CD4-positive, alpha-beta memory T cell (primary cell): Measurements from ENCODE around the gene EFCAB9. TPM values are rescaled to one million over a fixed set of nuclear protein-coding genes. Genes with fewer than 3 reads are reported as not detected.

Experiments
- CTCF ChIA-PET: fragments of 350-600 bp; sonication (Branson Sonifier 250); formaldehyde crosslinking; loops from one replicate; lab custom pipeline; 2021; ENCODE audit warnings: inconsistent platforms; ENCODE audit not compliant: partially characterized antibody; lab: Charles Lee
- POLR2A ChIA-PET: fragments of 350-600 bp; sonication (Branson Sonifier 250); formaldehyde crosslinking; loops from one replicate; lab custom pipeline; 2021; ENCODE audit not compliant: partially characterized antibody; lab: Charles Lee
- DNase-seq, 5 donors: peaks; one replicate each; pipeline versions ENCODE4 v3.0.0 to v3.0.0-alpha.2; 2020 to 2022; ENCODE audit warnings: mixed read lengths in 1 of 5
- H3K27ac ChIP-seq: one replicate; pipeline ENCODE4 v1.7.0; 2013; ENCODE audit warnings: low read depth, low read length
- H3K27me3 ChIP-seq: 2 replicates; pipeline ENCODE4 v1.7.0; 2013; ENCODE audit warnings: mild to moderate bottlenecking, low read length, moderate library complexity; ENCODE audit not compliant: insufficient read depth
- H3K36me3 ChIP-seq: 2 replicates; pipeline ENCODE4 v1.7.0; 2013; ENCODE audit warnings: mild to moderate bottlenecking, low read length, moderate library complexity; ENCODE audit not compliant: insufficient read depth
- H3K4me1 ChIP-seq: 2 replicates; pipeline ENCODE4 v1.7.0; 2013; ENCODE audit warnings: mild to moderate bottlenecking, low read length, moderate library complexity; ENCODE audit not compliant: insufficient read depth
- H3K4me3 ChIP-seq, 2 donors: one replicate each; pipeline ENCODE4 v1.7.0; 2013; ENCODE audit warnings: low read length in 2 of 2, mild to moderate bottlenecking in 1 of 2
- H3K9me3 ChIP-seq, 2 donors: one replicate each; pipeline ENCODE4 v1.7.0; 2013; ENCODE audit warnings: low read length in 2 of 2, control low read depth in 1 of 2; ENCODE audit not compliant: control insufficient read depth in 1 of 2
- H3K27ac Mint-ChIP-seq, 7 donors: one replicate each; pipeline ENCODE4 v1.8.0; 2020 to 2021; ENCODE audit warnings: mixed read lengths in 7 of 7, mild to moderate bottlenecking in 6 of 7, inconsistent platforms in 3 of 7, moderate library complexity in 3 of 7
- H3K27me3 Mint-ChIP-seq, 2 donors: one replicate each; pipeline ENCODE4 v1.8.0; 2020 to 2021; ENCODE audit warnings: mixed read lengths in 2 of 2
- H3K36me3 Mint-ChIP-seq, 2 donors: one replicate each; pipeline ENCODE4 v1.8.0; 2020 to 2021; ENCODE audit warnings: mixed read lengths in 2 of 2, inconsistent platforms in 1 of 2, mild to moderate bottlenecking in 1 of 2
- H3K4me1 Mint-ChIP-seq, 4 donors: one replicate each; pipeline ENCODE4 v1.8.0; 2020 to 2021; ENCODE audit warnings: mixed read lengths in 4 of 4, mild to moderate bottlenecking in 1 of 4
- H3K4me3 Mint-ChIP-seq, 8 donors: one replicate each; pipeline ENCODE4 v1.8.0; 2020 to 2021; ENCODE audit warnings: mixed read lengths in 8 of 8, mild to moderate bottlenecking in 7 of 8, moderate library complexity in 6 of 8, inconsistent platforms in 3 of 8
- H3K9me3 Mint-ChIP-seq, 8 donors: one replicate each; pipeline ENCODE4 v1.8.0; 2020 to 2021; ENCODE audit warnings: mixed read lengths in 8 of 8, mild to moderate bottlenecking in 5 of 8, inconsistent platforms in 3 of 8, moderate library complexity in 1 of 8
- intact Hi-C: fragments of 100-400 bp; cut with micrococcal nuclease; formaldehyde crosslinking; loops from one replicate; pipeline ENCODE4 v1.15.1; 2023
- polyA plus RNA-seq, 2 donors: library from polyadenylated mRNA; unstranded; fragments of 300-500 nt; fragmentation: Illumina TruSeq; gene quantifications; one replicate each; pipeline ENCODE4 v1.2.3, GENCODE V29; 2021
- total RNA-seq, 2 experiments: library from RNA; stranded (reverse); gene quantifications; one replicate each; pipeline ENCODE4 v1.2.3, GENCODE V29; 2021

EFCAB9 gene
- total and polyA plus RNA-seq, 4 experiments from 2014 or later, result not detected

DNA sequence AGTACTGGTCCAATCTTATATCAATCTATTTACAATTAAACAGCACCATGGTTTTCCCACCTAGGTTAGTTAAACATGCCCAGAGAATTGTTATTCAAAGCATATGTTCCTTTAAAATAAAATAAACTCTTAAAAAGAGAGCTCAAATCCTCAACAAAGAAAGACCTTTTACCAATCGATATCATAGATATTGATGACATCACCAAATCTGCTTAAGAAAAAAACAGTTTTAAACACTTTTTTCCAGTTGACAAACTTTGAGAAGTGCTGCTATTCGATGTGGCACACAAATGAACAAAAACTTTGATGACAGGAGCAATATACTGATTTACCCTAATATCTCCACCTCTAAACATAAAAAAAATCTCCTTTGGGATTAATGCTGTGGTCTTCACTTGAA is 15.7 kb downstream of the EFCAB9 start:
- Mint-ChIP-seq H3K27ac (no peak overlapping the region), H3K4me1 (no peaks in the 10 kb centered on the region), H3K36me3 (peaks cover 22 to 23% of the 10 kb centered on the region in 2 donors), H3K27me3 (no peaks in the 10 kb centered on the region), H3K9me3 (no peaks in the 10 kb centered on the region), H3K4me3 (no peak overlapping the region)
- Histone ChIP-seq H3K4me3 (no peak overlapping the region), H3K4me1 (no peaks in the 10 kb centered on the region), H3K27me3 (no peaks in the 10 kb centered on the region), H3K36me3 (no peaks in the 10 kb centered on the region), H3K9me3 (no peaks in the 10 kb centered on the region), H3K27ac (no peak overlapping the region)
- CTCF ChIA-PET, result no interaction called here
- POLR2A ChIA-PET, result no interaction called here
- intact Hi-C loops, result no loop called here
- no peak for DNase-seq

DNA sequence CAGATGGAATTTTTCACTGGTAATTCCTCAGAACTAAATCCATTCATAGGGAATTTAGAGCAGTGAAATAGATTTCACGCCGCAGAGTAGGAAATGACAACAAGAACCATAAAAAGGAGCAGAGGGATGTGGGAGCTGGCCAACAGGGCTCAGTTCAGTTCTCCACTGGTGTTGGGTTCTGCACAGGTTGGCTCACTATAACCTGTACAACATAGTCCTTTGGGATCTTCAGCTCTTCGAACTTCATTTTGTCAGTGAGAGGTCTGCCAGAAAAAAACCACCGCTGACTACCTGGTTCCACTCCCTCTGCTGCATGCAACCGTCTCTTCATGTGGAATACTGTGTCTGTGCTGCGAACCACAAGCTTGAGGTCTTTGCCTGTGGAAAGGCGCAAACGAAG is 17.7 kb downstream of the EFCAB9 start:
- intact Hi-C loops, result no loop called here
- ChIA-PET CTCF (no interaction called here), POLR2A (no interaction called here)
- no peaks in the 10 kb centered on the region for H3K9me3 ChIP-seq
- DNase-seq, result no peak
- Mint-ChIP-seq H3K4me1 (peaks cover 0 to 1% (median 0%) of the 10 kb centered on the region in 4 donors), H3K27ac (peak overlapping the region in 3 of 7 donors; percentile 49 to 68 (median 50)), H3K36me3 (peaks cover 27 to 29% of the 10 kb centered on the region in 2 donors), H3K9me3 (no peaks in the 10 kb centered on the region), H3K4me3 (no peak overlapping the region), H3K27me3 (no peaks in the 10 kb centered on the region)
- no peaks in the 10 kb centered on the region for H3K27me3 ChIP-seq
- no peak overlapping the region for H3K27ac ChIP-seq
- H3K4me3 ChIP-seq, result no peak overlapping the region
- H3K4me1 ChIP-seq, result no peaks in the 10 kb centered on the region
- H3K36me3 ChIP-seq, result no peaks in the 10 kb centered on the region

DNA sequence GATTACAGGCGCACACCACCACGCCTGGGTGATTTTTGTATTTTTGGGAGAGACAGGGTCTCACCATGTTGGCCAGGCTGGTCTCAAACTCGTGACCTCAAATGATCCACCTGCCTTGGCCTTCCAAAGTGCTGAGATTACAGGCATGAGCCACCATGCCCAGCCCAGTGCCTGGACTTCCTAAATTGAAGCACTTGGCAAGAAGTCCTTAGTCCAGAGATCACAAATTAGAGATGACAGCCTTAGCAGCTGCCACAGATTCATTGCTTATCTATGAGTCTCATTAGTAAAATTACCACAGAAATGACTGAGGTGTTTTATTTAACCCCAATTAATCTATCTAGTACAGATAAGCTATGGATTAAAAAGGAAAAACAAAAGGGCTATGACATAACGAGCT is 19.2 kb downstream of the EFCAB9 start:
- Histone ChIP-seq H3K36me3 (no peaks in the 10 kb centered on the region), H3K4me1 (no peaks in the 10 kb centered on the region), H3K27me3 (no peaks in the 10 kb centered on the region), H3K9me3 (no peaks in the 10 kb centered on the region), H3K4me3 (no peak overlapping the region), H3K27ac (no peak overlapping the region)
- intact Hi-C loops, result no loop called here
- Mint-ChIP-seq H3K27ac (peak overlapping the region in 1 of 7 donors; percentile 1), H3K9me3 (peaks cover 0 to 4% (median 0%) of the 10 kb centered on the region in 8 donors), H3K4me1 (peaks cover 0 to 3% (median under 1%) of the 10 kb centered on the region in 4 donors), H3K27me3 (no peaks in the 10 kb centered on the region), H3K4me3 (no peak overlapping the region), H3K36me3 (peaks cover 35% of the 10 kb centered on the region in 2 donors)
- no peak for DNase-seq
- POLR2A ChIA-PET, result no interaction called here
- CTCF ChIA-PET, result no interaction called here

DNA sequence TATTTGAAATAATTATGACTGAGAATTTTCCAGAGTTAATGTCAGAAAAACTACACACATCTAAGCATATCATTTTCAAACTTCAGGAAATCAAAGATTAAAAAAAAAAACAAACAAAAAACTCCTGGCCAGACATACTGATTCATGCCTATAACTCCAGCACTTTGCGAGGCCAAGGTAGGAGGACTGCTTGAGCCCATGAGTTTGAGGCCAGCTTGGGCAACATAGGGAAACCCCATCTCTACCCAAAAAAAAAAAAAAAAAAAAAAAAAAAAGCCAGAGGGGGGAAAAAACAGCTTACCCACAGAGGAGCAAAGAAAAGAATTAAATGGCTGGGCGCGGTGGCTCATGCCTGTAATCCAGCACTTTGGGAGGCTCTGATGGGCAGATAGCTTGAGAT is 22.4 kb downstream of the EFCAB9 start:
- DNase-seq, result no peak
- Mint-ChIP-seq H3K4me1 (peaks cover 0 to 3% (median under 1%) of the 10 kb centered on the region in 4 donors), H3K4me3 (no peak overlapping the region), H3K27me3 (no peaks in the 10 kb centered on the region), H3K27ac (no peak overlapping the region), H3K36me3 (peaks cover 46 to 58% of the 10 kb centered on the region in 2 donors), H3K9me3 (peaks cover 0 to 15% (median 11%) of the 10 kb centered on the region in 8 donors)
- intact Hi-C loops, result no loop called here
- Histone ChIP-seq H3K9me3 (no peaks in the 10 kb centered on the region), H3K27me3 (no peaks in the 10 kb centered on the region), H3K27ac (no peak overlapping the region), H3K36me3 (no peaks in the 10 kb centered on the region), H3K4me1 (no peaks in the 10 kb centered on the region), H3K4me3 (no peak overlapping the region)
- POLR2A ChIA-PET, result no interaction called here
- CTCF ChIA-PET, result no interaction called here

DNA sequence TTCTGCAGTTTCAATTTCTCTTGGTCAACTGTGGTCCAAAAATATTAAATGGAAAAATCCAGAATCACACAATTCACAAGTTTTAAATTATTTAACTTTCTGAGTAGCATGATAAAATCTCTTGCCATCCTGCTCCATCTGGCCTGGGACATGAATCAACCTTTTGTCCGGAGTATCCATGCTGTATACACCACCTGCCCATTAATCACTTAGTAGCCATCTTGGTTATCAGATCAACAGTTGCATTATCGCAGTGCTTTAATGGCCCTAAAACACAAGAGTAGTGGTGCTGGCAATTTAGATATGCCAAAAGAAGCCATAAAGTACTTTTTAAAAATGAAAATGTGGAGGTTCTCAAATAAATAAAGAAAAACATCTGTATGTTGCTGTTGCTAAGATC is 25.3 kb downstream of the EFCAB9 start:
- Mint-ChIP-seq H3K9me3 (peaks cover 0 to 15% (median 11%) of the 10 kb centered on the region in 8 donors), H3K36me3 (peaks cover 39 to 54% of the 10 kb centered on the region in 2 donors), H3K4me3 (no peak overlapping the region), H3K27ac (no peak overlapping the region), H3K4me1 (peaks cover 6 to 8% (median 8%) of the 10 kb centered on the region in 4 donors), H3K27me3 (no peaks in the 10 kb centered on the region)
- POLR2A ChIA-PET, result no interaction called here
- Histone ChIP-seq H3K27me3 (no peaks in the 10 kb centered on the region), H3K27ac (no peak overlapping the region), H3K4me1 (peaks cover 7% of the 10 kb centered on the region), H3K4me3 (no peak overlapping the region), H3K9me3 (no peaks in the 10 kb centered on the region), H3K36me3 (no peaks in the 10 kb centered on the region)
- DNase-seq, result no peak
- intact Hi-C loops, result no loop called here
- CTCF ChIA-PET, result no interaction called here

DNA sequence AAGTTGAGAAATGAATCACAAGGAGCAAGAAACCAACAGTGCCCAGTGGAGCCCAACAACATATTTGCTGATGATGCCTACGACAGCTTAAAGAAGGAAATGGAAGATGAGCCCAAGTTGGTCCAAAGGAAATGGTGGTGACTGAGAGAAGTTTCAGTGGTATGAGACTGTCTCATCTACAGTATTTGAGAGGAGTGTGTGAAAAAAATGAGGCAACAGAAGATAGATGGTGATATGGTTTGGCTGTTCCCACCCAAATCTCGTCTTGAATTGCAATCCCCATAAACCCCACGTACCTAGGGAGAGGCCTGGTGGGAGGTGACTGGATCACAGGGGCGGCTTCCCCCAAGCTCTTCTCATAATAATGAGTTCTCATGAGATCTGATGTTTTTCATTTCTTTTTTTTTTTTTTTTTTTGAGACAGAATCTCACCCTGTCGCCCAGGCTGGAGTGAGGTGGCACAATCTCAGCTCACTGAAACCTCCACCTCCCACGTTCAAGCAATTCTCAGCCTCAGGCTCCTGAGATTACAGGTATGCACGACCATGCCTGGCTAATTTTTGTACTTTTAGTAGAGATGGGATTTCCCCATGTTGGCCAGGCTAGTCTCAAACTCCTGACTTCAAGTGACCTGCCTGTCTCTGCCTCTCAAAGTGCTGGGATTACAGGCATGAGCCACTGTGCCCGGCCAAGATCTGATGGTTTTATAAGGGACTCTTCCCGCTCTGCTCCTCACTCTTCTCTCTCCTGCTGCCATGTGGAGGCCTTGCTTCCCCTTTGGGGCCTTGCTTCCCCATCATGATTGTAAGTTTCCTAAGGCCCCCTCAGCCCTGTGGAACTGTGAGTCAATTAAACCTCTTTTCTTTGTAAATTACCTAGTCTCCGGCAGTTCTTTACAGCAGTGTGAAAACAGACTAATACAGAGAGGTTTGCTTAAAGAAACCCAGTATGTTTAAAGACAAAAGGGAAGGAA is 30.2 kb downstream of the EFCAB9 start:
- intact Hi-C loops, result no loop called here
- POLR2A ChIA-PET, result no interaction called here
- Mint-ChIP-seq H3K27me3 (no peaks in the 10 kb centered on the region), H3K36me3 (peaks cover 24 to 44% of the 10 kb centered on the region in 2 donors), H3K4me3 (peak overlapping the region in 4 of 8 donors; percentile 6 to 54 (median 46)), H3K4me1 (peaks cover 11 to 22% (median 17%) of the 10 kb centered on the region in 4 donors), H3K9me3 (peaks cover 0 to 9% (median 3%) of the 10 kb centered on the region in 8 donors), H3K27ac (peak overlapping the region in 6 of 7 donors; percentile 12 to 85 (median 76))
- Histone ChIP-seq H3K4me3 (no peak overlapping the region), H3K27ac (no peak overlapping the region), H3K36me3 (no peaks in the 10 kb centered on the region), H3K9me3 (no peaks in the 10 kb centered on the region), H3K4me1 (peaks cover 10% of the 10 kb centered on the region), H3K27me3 (no peaks in the 10 kb centered on the region)
- CTCF ChIA-PET, result interaction anchor here (0.7 to 1.0 kb wide), 2 partner anchors 36 to 1737 kb away, joined by 3 to 4 read pairs; partner anchors contain the start of gene STK10
- DNase-seq, result peak in 1 of 5 donors; percentile 1

DNA sequence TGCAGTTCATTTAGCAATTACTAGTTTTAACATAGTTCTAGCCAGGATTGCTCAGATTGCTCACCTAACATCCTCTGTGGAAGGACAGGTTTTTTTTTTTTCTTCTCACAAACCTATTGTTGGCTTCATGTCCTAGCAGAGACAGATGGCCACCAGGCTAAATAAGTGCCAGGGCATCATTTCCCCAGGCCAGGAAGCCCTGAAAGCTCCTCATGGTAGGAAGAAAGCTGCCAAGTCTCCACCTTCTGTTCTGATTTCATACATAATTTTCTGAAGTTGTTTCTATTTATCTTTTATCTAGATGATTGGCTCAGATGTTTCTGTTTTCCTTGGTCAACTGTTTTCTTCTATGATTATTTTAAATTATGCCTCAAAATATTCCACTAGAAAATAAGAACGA is 31.0 kb downstream of the EFCAB9 start:
- ChIA-PET CTCF (no interaction called here), POLR2A (no interaction called here)
- H3K36me3 ChIP-seq, result no peaks in the 10 kb centered on the region
- Mint-ChIP-seq H3K27ac (peak overlapping the region in 1 of 7 donors; percentile 67), H3K27me3 (no peaks in the 10 kb centered on the region), H3K4me3 (no peak overlapping the region), H3K9me3 (peaks cover 0 to under 1% (median 0%) of the 10 kb centered on the region in 8 donors), H3K36me3 (peaks cover 19 to 40% of the 10 kb centered on the region in 2 donors), H3K4me1 (peaks cover 11 to 22% (median 17%) of the 10 kb centered on the region in 4 donors)
- H3K27me3 ChIP-seq, result no peaks in the 10 kb centered on the region
- no peaks in the 10 kb centered on the region for H3K9me3 ChIP-seq
- H3K27ac ChIP-seq, result no peak overlapping the region
- no peak for DNase-seq
- H3K4me3 ChIP-seq, result no peak overlapping the region
- peaks cover 10% of the 10 kb centered on the region for H3K4me1 ChIP-seq
- intact Hi-C loops, result no loop called here
